ENCODE measurements around the gene C19orf67.

DNA sequence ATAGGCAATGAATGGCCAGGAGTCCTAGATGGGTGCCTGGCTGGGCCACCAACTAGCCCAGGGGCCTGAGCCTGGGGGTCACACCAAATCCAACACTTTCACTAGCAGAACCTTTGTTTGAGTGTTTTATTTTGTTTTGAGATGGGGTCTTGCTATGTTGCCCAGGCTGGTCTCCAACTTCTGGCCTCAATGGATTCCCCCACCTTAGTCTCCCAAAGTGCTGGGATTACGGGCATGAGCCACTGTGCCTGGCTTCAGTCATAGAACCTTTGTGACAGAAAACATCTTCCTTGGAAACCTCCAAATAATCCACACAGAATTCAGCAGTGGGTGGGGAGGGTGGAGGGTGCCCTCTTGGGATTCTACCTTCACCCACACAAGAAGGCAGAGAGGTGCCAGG is 25.9 kb upstream of the C19orf67 start:
- TF ChIP-seq CTCF (IDR thresholded peaks at IDR 0.05) (no peak), POLR2A (IDR thresholded peaks at IDR 0.05) (no peak), POLR2AphosphoS5 (IDR thresholded peaks at IDR 0.05) (no peak)
